ENCODE data around the gene ARHGAP36.

The ARHGAP36 gene

GRCh38 chrX:131072871-131073571, 14.9 kb downstream of the ARHGAP36 start:
- no peak for DNase-seq

- DNase-seq, result no peak
These were observed 15.5 kb downstream of the ARHGAP36 start for GRCh38 chrX:131073607-131074006.

GRCh38 chrX:131081772-131082740, 23.9 kb downstream of the ARHGAP36 start:
- DNase-seq, result no peak

- DNase-seq, result no peak
These were observed 25.5 kb downstream of the ARHGAP36 start for GRCh38 chrX:131083510-131084142.

GRCh38 chrX:131084145-131084544, 26.0 kb downstream of the ARHGAP36 start:
- no peak for DNase-seq

- DNase-seq, result no peak
These were observed 78.6 kb downstream of the ARHGAP36 start for GRCh38 chrX:131136776-131137175.

- no peak for DNase-seq
These were observed 80.9 kb downstream of the ARHGAP36 start for GRCh38 chrX:131139072-131139471.

Measured in MV-4-11 (cell line).